C4-2B (cell line): ENCODE measurements around the gene EIF1B.

Experiments used
- H3K27ac ChIP-seq: fragments of 450-650 bp; 2 replicates; pipeline ENCODE4 v1.5.1; 2017
- ZFX ChIP-seq: fragments of 450-650 bp; IDR thresholded peaks from 2 replicates; pipeline ENCODE4 v1.6.1; 2017
- TF ChIP-seq, protein P1 (sequence below): fragments of 450-650 bp; conservative IDR thresholded peaks from 2 replicates; pipeline ENCODE4 v1.5.1; 2017; ENCODE audit warnings: mild to moderate bottlenecking

Gene EIF1B

DNA sequence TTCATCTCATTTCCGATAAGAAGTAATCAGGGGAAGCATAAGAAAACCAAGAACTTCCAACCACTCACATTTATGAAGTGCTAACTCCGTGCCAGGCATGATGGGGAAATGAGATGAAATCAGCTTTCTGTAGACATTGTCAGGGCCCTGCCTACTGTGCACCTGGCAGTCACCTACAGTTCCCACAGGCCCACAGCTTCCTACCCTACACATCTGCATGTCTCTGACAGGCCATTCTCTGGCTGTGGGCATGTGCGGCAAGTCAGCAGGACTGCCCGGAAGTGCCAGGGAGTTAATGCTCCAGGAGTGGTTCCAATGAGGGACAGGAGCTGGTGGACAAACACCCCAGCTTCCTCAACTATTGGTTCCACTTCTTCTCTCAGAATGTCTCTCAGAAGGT is 24.3 kb downstream of the EIF1B start:
- TF ChIP-seq, protein P1, sequence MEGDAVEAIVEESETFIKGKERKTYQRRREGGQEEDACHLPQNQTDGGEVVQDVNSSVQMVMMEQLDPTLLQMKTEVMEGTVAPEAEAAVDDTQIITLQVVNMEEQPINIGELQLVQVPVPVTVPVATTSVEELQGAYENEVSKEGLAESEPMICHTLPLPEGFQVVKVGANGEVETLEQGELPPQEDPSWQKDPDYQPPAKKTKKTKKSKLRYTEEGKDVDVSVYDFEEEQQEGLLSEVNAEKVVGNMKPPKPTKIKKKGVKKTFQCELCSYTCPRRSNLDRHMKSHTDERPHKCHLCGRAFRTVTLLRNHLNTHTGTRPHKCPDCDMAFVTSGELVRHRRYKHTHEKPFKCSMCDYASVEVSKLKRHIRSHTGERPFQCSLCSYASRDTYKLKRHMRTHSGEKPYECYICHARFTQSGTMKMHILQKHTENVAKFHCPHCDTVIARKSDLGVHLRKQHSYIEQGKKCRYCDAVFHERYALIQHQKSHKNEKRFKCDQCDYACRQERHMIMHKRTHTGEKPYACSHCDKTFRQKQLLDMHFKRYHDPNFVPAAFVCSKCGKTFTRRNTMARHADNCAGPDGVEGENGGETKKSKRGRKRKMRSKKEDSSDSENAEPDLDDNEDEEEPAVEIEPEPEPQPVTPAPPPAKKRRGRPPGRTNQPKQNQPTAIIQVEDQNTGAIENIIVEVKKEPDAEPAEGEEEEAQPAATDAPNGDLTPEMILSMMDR = no peak
- no peak for TF ChIP-seq ZFX
- no peak overlapping the region for H3K27ac ChIP-seq

DNA sequence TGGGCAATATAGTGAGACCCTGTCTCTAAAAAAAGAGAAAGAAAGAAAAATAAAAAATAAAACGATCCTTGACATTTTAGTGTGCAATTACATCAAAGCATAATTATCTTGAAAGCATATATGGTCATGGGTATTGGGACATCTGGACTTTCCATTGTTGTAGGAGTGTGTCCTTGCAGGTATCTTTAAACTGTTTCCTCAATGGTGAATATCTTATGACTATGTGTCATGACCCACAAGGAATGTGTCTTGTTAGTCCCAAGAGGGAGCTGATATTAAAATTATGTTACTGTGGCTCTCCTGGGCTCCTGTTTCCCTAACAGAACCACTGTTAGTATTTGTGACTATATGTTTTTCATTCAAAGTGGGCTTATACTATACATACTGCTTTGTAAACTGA is 26.6 kb downstream of the EIF1B start:
- no peak for TF ChIP-seq ZFX
- TF ChIP-seq, protein P1 = no peak

DNA sequence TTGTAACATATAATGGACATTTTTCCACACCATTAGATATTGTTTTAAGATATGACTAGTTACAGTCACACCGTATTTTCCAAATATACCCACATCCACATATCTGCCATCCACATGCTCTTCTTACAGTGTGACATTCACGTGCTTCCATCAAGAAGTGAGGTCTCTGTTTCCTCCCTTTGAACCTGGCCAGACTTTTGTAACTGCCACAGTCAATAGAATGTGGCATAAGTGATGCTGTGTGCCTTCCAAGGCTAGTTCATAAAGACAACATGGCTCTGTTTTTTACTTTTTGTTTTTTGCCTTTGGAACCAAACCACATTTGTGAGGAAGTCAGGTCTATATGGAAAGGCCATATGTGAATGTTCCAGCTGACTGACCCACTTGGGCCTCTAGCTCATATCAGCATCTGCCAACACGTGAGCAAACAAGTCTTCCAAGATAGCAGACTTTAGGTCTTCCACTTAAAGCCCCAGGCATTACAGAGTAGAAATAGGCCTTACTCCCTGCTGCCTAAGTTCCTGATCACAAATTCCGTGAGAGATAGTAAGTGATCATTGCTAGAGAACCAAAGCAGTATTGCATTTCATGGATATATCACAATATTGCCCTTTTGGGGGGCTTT is 27.1 kb downstream of the EIF1B start:
- TF ChIP-seq, protein P1 = no peak
- TF ChIP-seq ZFX = no peak
- H3K27ac ChIP-seq = no peak overlapping the region

More for the DNA sequence above, 26.6 kb downstream of the EIF1B start:
- no peak overlapping the region for H3K27ac ChIP-seq

DNA sequence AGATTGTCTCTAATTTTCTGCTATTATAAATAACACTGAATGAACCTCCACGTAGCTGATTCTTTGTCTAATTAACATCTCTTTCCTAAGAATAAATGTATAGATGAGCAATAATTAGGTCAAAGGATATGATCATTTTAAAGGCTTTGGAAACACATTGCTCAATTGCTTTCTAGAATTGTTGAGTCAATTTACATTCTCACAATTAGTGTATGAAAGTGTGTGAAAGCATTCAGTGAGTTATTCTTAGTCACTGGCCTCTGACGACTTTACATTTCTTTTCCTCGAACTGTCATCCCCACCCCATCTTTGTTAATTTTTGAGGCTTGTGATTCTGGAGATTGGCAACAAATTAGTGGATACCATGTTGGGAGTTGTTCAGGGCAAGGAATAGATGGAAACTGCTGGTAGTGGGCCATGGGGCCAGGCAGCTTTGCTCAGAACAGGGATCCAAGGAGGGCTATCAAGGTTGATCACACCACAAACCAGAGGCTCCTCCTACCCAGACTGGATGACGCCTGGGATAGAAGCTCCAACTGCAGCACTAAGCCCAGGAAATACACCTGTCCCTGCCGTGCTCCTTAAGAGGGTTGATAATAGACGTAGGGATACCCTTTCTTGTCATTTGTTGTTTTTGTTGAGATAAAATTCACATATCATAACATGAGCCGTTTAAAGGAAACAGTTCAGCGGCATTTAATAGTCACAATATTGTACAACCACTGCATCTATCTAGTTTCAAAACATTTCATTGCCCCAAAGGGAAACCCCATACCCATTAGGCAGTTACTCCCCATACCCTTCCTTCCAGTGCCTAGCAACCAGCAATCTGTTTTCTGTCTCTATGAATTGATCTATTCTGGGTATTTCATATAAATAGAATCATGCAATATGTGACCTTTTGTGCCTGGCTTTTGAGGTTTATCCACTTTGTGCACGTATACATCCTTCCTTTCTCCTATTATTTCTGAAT is 27.9 kb downstream of the EIF1B start:
- no peak for TF ChIP-seq ZFX
- TF ChIP-seq, protein P1 = no peak
- no peak overlapping the region for H3K27ac ChIP-seq

DNA sequence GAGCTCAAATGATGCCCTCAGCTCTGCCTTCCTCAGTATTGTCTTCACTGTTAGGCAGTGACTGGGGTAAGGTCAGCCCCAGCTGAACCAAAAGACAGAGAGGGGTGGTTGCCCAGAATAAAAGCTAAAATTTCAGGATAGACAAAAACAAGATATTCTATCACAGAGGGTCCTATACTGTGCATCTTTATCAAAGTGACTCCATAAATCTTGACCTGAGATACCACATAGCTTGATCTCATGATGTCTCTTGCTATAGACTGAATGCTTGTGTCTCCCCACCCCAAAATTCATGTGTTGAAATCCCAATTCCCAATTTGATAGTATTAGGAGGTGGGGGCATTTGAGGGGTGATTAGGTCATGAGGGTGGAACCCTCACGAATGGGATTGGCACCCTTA is 30.4 kb downstream of the EIF1B start:
- no peak overlapping the region for H3K27ac ChIP-seq
- TF ChIP-seq, protein P1 = no peak
- TF ChIP-seq ZFX = no peak

DNA sequence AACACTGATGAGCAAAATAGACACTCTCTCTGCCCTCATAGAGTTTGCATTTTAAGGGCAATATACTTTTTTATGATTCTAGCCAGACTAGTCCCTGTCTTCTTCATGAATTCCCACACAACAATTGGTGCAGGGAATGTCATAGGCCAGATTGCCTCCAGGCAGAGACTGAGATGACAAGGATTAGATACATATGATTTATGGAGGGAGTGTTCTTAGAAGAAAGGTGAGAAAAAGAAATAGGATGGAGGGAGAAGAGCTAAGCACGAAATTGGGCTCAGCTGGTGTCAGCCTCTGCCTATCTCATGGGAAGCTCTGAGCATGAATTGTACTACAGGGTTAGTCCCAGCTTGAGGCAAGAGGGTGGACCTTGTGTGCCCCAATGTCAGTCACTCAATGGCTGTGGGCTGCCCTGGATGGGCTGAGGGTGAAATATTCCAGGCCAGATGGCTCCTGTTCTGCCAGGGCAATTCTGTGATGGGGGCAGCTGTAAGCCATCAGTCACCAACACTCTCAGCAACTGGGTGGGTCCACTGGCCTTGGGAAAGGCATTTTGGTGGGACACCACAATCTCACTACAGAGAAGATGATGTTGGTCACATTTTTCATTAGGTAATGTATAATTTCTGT is 31.1 kb downstream of the EIF1B start:
- no peak overlapping the region for H3K27ac ChIP-seq
- TF ChIP-seq ZFX = no peak
- TF ChIP-seq, protein P1 = no peak

DNA sequence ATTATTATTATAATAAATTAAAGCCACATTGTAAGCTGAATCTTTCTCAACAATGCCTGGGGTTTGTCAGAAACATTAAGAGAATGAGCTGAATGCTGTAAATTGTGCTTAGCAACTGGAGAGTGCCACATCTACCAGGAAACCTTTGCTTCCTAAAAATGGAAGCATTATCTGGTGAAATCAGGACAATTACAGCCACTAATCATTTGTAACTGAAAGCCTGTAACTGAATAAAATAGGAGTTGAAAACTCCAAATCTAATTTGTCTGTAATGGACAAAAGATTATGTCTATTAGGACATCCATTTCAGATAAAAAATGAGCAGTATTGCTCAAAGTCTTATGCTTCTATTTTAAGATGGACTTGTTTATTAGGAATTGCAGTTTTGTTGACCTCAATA is 32.2 kb downstream of the EIF1B start:
- H3K27ac ChIP-seq = no peak overlapping the region
- TF ChIP-seq ZFX = no peak
- TF ChIP-seq, protein P1 = no peak
